Measurements from ENCODE around the gene PRKACA.

Gene PRKACA

DNA sequence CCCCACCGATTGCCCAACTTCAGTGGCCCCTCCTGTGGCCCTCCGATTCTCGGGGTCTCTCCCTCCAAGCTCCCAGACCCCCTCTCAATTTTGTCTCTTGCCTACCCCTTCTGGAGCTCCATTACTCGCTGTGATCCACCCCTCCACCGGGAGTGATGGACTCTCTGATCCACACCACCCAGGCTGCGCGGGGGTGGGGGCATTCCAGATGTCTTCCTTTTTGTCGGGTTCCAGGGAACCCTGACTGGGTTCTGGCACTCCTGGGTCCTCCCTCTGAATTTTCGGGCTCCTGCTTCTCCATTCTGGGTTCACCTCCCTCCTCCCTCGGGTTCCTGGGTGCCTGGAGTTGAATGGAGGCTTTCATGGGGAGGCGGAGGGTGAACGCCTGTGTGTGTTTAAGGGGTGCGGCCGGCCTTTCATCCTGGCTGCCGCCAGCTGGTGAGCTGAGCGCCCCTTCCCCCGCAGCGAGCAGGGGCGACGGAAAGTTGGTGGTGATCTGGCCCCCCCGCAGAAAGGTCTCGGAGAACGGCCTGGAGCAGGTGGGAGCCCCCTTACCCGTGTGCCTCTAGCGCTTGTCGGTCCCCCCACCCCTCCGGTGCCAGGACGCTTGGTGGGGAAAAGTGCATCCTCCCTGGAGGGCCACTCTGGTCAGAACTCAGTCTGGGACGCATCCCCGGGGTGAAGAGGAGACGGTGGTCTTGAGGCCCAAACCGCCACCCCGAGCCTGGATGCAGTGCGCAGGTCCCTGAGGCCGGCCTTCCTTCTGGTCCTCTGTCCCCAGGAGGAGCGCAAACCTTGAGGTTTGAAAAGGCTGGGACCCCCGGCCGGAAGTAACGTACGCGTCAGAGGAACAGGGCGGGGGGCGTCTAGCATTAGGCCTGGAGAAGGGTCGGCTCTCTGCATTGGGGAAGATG is 43.4 kb downstream of the PRKACA start:
- DNase-seq (ENCODE audit: extremely low spot score, insufficient read length, low read depth): no peak
- no peak for FAIRE-seq

DNA sequence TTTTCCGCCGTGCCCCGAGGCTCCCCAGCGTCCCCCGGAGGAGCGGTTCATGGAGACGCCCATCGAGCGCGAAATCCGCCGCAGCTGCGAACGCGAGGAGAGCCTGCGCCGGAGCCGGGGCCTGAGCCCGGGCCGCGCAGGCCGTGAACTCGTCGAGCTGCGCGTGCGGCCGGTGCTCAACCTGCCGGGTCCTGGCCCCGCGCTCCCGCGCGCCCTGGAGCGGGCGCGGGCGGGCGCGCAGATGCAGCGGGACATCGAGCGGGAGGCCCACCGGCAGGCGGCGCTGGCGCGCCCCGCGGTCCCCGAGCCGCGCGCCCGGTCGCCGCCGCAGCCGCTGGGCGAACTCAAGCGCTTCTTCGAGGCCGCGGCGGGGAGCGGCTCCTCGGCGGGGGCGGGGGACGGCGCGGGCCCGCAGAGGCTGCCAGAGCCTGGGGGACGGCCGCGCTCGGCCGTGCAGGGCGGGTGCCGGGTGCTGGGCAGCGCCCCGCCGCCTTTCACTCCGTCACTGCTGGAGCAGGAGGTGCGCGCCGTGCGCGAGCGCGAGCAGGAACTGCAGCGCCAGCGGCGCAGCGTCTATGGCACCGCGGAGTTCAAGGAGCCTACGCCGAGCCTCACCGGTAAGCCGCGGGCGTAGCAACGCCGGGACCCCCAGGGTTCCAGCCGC is 44.2 kb downstream of the PRKACA start:
- DNase-seq (ENCODE audit: extremely low spot score, insufficient read length, low read depth): peak; percentile 67
- no peak for FAIRE-seq

DNA sequence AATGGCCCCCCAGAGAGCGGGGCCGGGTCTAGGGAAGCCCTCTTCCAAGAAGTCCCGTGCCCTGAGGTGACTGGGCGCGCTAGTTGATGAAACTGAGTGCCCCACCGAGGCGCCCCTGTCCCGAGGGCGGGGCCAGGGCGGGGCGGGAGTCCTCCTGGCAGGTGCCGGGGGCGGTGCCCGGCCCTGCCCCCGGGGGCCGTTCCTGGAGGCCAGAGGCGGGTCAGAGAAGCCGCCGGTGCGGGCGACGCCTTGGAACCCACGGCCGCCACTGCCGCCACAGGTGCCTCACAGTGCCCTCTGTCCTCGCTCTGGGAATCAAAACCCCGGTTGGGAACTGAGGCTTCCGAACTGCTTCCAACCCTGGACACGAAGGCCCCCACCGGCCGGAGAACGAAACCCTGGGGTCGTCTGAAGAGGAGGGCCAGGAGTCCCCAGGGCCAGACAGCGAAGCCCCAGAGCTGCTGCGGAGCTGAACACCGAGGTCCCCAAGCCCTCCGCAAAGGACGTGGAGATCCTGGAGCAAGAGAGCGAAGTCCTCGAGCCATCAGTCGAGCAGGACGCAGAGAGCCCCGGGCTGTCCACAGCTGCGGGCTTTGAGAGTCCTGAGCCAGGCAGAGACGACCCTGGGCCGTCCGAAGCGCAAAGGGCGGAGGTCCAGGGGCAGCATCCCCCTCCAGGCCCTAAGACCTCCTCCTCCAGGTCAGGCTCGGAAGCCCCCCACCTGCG is 44.9 kb downstream of the PRKACA start, which contains the start of gene MISP3:
MISP3 (plus strand) TSS at position 252 of the 726 bp plus-strand sequence. CDS start 524 bp downstream, outside the sequence.
- no peak for DNase-seq (ENCODE audit: extremely low spot score, insufficient read length, low read depth)
- no peak for FAIRE-seq

DNA sequence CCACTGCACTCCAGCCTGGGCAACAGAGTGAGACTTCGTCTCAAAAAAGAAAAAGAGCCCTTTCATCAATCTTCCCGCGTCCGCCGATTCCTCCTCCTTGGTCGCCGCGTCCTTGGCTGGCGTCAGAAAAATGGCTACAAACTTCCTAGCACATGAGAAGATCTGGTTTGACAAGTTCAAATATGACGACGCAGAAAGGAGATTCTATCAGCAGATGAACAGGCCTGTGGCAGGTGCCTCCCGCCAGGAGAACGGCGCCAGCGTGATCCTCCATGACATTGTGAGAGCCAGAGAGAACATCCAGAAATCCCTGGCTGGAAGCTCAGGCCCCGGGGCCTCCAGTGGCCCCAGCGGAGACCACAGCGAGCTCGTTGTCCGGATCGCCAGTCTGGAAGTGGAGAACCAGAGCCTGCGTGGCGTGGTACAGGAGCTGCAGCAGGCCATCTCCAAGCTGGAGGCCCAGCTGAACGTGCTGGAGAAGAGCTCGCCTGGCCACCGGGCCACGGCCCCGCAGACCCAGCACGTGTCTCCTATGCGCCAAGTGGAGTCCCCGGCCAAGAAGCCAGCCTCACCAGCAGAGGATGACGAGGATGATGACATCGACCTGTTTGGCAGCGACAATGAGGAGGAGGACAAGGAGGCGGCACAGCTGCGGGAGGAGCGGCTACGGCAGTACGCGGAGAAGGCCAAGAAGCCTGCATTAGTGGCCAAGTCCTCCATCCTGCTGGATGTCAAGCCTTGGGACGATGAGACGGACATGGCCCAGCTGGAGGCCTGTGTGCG is 47.1 kb downstream of the PRKACA start:
- DNase-seq (ENCODE audit: extremely low spot score, insufficient read length, low read depth) (no peak), FAIRE-seq (no peak)

DNA sequence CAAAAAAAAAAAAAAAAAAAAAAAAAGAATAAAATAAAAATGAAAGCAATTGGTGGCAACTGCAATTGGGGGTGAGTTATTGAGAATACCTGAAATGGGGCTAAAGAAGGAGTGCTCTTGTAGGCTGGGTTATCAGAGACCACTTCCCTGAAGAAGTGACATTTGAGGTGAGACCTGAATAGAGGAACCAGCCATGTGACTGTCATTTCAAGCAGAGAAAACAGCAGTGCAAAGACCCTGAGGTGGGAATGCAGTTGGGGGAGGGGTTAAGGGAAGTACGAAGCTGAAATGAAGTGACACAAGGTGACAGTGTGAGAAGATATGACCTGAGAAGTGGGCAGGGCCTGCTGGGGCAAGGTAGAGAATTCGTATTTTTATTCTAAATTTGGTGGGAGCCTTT is 51.4 kb downstream of the PRKACA start:
- DNase-seq (ENCODE audit: extremely low spot score, insufficient read length, low read depth) (no peak), FAIRE-seq (no peak)

DNA sequence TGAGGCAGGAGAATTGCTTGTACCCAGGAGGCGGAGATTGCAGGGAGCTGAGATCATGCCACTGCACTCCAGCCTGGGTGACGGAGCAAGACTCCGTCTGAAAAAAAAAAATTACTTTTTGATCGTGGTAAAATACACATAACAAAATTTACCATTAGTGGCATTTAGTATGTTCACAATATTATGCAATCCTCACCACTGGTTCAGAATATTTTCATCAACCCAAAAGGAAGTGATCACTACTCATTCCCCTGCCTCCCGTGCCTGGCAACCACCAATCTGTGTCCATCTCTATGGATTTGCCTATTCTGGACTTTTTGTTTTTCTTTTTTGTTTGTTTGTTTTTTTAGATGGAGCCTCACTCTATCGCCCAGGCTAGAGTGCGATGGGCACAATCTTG is 54.5 kb downstream of the PRKACA start:
- FAIRE-seq: no peak
- no peak for DNase-seq (ENCODE audit: extremely low spot score, insufficient read length, low read depth)

DNA sequence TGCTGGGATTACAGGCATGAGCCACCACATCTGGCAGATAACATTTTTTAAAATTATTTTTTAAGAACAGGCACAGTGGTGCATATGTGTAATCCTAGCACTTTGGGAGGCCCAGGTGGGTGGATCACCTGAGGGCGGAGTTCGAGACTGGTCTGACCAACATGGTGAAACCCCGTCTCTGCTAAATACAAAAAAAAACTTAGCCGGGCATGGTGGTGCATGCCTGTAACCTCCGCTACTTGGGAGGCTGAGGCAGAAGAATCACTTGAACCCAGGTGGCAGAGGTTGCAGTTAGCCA is 55.1 kb downstream of the PRKACA start:
- FAIRE-seq (no peak), DNase-seq (ENCODE audit: extremely low spot score, insufficient read length, low read depth) (no peak)

DNA sequence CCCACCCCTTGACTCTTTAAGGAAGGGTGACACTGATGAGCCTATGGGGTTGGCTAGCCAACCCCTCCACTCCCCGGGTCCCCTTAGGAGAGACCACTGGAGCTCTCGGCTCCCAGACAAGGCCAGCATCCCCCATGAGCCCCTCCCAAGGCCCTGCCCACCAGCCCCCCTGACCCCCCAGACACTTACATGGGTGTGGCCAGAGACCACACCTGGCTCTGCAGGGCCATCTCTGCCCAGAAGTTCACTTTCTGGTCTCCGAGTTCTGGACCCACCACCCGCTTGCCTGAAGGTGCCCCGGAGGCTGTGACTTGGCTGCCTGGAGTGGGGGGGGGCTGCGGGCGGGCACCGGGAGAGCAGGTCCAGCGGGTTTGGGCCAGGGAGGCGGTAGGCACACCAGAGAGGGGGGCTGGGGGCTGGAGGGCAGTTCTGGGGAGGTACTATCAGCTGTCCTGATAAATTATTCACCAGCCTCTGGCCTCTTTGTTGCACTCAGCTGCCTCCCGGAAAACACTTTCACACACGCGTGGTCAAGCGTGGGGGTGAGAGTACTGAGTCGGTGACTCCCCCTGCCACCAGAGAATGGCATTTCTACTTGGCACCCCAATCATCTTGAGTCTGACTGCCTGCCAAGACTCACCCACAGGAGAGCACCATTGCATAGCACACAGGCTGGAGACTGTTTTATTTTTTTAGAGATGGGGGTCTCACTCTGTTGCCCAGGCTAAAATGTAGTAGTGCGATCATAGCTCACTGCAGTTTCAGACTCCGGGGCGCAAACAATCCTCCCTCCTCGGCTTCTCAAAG is 55.6 kb downstream of the PRKACA start, which contains the start of gene PALM3:
PALM3 (minus strand) TSS at position 326 of the 807 bp plus-strand sequence; CDS start at position 230, 96 bp downstream.
- no peak for FAIRE-seq
- DNase-seq (ENCODE audit: extremely low spot score, insufficient read length, low read depth): no peak

DNA sequence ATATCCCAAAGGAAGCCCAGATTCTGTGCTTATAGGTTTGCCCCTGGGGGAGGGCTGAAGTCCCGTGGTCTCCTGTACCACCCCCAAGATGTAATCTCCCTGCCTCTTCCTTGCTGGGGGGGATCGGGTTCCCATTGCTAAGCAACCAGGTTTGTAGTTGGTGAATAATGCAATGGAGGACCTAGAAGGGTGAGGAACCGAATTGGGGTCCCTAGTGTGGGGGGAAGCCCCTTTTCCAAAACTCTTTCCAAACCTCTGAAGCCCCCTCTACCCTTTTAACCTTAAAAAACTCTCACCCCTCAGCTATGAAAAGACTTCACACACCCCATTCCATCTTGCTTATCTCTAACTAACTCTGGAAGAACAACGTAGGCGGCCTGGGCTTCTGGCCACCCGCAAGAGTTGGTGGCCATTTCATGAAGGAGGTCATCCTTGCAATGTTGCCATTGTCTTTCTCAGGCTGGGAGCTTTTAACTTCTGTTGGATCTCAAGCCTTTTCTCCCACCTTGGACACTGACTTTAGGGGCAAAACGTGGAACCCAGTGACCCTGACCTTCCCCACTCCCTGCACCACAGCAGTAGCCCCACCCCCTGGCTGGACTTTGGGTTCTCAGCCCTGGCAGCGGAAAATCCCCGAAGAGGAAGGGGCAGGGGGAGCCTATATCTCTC is 56.3 kb downstream of the PRKACA start:
- DNase-seq (ENCODE audit: extremely low spot score, insufficient read length, low read depth): no peak
- no peak for FAIRE-seq

DNA sequence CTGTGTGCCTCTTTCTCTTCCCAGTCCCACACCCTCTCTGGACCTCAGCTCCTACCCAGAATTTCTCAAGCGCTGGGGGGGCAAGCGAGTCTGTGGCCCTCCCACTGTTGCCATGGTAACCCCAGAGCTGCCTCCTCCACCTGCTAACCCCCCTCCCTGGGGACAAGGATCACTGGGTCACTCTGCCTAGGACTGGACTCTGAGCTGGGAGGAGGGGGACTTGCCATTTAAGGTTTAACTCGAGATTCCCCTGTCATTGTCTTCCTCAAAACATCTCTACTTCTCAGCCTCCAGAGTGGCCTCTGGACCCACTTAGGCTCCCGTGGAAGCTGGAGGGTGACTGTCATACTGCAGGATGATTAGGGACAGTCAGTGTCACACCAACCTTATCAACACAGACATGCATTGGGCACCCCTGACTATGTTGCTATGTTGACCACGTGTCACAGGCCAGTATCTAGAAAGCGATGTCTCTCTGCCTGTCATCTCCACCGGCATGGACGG is 57.9 kb downstream of the PRKACA start:
- DNase-seq (ENCODE audit: extremely low spot score, insufficient read length, low read depth) (no peak), FAIRE-seq (no peak)

DNA sequence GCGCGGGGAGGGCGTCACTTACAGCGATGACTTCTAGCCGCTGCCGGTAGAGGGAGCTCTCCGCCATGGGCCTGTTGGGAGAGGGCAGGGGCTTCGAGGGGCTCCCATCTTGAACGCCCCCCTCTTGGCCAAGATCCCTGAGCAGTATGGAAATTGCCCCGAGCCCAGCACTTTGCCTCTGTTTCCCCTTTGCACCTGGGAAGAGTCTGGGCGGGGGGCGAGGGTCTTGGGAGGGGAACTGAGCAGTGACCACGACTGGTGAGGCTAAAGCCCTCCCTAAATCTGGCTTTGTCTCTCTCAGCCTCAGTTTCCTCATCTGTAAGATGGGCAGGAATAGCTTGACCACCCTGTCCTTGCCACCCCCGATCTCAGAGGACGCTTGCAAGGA is 58.5 kb downstream of the PRKACA start:
- FAIRE-seq (no peak), DNase-seq (ENCODE audit: extremely low spot score, insufficient read length, low read depth) (no peak)

DNA sequence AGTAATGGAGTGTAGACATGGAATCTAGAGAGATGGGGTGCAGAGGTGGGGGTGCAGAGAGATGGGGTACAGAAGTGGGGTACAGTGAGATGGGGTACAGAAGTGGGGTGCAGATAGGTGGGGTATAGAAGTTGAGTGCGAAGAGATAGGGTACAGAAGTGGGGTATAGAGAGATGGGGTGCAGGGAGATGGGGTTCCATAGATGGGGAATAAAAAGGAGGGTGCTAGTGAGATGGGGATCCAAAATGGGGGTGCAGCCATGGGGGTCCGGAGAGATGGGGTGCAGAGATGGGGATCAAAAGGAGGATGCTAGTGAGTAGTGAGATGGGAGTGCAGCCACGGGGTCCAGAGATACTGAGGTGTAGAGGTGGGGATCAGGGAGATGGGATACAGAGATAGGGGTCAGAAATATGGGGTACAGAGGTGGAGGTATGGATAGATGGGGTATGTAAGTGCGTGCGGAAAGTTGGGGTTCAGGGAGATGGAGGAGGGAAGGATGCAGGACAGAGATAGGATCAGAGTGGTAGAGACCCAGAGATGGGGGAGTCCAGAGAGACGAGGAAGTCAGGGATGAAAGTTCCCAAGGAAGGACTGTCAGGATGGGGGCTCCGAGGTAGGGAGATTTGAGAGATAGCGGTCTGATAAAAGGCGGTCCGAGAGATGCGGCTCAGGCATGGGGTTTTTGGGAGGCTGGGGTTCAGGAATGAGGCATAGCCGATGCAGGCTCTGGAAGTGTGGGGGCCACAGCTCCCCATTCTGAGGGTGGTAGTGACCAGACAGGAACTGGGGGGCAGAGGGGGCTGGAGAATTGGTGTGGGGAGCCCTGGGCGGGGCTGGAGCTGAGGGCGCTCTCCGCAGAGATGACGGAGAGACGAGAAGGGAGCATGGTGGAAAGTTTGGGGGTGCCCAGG is 59.1 kb downstream of the PRKACA start:
- FAIRE-seq: no peak
- DNase-seq (ENCODE audit: extremely low spot score, insufficient read length, low read depth): no peak

DNA sequence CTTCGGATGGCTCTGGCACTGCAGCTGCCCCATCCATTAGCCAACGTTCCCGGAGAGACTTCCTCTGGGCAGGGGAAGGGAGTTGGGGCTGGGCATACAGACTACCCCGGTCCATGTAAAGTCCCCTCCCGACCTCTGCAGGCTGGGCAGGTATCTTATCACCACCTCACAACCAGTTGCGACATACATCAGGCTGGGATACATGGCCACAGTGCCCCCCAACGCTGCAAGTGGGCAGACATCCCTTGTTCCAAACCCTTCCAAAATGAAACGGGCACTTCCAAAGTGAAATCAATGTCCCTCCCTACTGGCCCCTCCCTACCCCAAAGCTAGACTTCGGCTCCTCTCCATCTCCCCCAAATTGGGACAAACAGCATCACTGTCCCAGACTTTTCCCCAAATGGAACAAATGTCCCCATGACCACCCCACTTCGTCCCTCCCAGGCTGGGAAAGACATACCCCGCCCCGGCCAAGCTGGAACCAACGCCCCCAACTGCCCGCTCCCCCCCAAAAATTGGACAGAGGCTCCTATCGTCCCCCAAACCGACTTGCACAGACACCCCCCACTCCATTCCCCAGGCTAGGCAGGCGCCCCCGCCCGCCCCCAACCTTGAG is 60.7 kb downstream of the PRKACA start:
- DNase-seq (ENCODE audit: extremely low spot score, insufficient read length, low read depth): no peak
- no peak for FAIRE-seq

DNA sequence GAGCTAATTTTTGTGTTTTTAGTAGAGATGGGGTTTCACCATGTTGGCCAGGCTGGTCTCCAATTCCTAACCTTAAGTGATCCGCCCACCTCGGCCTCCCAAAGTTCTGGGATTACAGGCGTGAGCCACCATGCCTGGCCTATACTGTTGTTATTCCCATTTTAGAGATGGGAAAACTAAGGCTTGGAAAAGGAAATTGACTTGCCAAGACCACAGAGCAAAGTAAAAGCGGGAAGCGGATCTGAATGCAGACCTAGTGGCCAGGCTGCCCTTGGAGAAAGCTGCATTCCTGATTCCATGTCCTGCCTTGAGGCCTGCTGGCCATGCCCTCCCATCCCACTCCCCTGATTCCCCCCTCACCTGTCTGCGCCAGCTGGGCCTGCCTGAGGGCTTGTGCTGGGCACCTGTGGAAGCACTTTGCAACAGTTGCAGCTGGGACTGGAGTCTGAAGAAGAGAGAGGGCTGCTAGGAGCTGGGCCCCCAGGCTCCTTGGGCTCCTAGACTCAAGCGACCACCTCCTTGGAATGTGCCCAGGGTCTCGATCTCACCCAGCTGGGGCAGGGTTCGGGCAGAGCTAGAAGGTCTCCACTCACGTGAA is 61.4 kb downstream of the PRKACA start:
- FAIRE-seq: no peak
- DNase-seq (ENCODE audit: extremely low spot score, insufficient read length, low read depth): no peak

DNA sequence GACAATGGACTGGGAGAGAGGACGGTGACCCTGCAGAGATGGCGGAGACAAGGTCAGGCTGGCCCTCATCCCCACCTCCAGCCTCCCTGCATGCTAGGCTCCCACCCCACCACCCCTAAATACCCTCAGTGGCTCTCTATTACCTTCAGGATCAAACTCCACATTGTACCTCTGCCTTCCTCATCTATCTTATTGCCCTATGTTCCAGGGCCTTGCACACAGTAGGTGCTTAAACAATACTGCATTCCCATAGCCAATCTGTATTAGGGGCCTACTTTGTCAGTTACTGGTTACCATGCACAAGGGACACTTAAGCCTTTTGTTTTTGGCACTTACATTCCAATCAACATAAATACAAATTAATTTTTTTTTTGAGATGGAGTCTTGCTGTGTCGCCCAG is 62.2 kb downstream of the PRKACA start:
- DNase-seq (ENCODE audit: extremely low spot score, insufficient read length, low read depth) (no peak), FAIRE-seq (no peak)

DNA sequence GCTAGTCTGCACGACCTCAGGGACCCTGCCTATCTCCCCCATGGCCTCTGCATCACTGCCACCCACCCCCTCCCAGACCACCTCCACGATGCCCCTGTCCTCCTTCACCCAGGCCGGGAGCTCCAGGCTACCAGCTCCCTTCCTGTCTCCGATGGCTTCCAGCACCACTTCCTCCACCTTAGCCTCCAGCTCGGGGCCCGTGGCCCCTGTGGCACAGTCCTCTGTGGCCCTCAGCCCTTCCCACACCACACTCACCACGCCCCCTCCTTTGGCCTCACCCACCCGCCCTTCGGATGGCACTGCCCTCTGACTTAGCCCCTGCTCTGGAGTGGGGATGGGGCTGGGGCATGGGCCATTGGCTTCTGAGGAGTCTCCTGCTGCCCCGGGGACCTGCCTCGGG is 62.8 kb downstream of the PRKACA start:
- DNase-seq (ENCODE audit: extremely low spot score, insufficient read length, low read depth): no peak
- no peak for FAIRE-seq

DNA sequence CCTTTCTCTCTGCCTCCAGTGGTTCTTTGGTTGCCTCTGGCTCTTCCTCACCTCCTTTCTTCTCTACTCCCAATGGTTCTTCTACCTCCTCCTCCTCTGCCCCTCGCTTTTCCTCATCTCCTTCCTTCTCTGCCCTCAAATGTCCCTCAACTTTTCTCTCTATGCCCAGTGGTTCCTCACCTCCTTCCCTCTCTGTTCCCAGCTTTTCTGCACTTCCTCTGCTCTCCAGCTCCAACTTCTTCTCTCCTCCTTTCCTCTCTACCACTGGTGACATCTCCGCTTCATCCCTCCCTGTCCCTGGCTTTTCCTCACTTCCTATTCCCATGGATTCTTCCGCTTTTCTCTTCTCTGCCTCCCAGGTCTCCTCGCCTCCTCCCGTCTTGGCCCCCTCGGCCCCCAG is 63.5 kb downstream of the PRKACA start:
- DNase-seq (ENCODE audit: extremely low spot score, insufficient read length, low read depth) (no peak), FAIRE-seq (no peak)
